ENCODE data around the gene SRSF12. TPM values are rescaled to one million over a fixed set of nuclear protein-coding genes. Genes with fewer than 3 reads are reported as not detected.

Gene SRSF12
- polyA plus RNA-seq (2011; rRNA removed) (0.04 TPM in 2 replicates), polyA minus RNA-seq (2011; rRNA and poly(A)+ RNA removed) (0.09 TPM in 1 of 2 replicates, not detected in the other)

GRCh38 chr6:89117211-89118108, at the start of gene SRSF12:
Gene SRSF12, minus strand, starts transcription at chr6:89118071. Its CDS starts 184 bp downstream, at chr6:89117887.
- no peak for DNase-seq (ENCODE audit: low read depth, low spot score)
- ChIA-PET CTCF (interaction anchor here (0.6 to 0.7 kb wide), 2 partner anchors 25 to 135 kb away, joined by 3 to 4 read pairs; no protein-coding TSS in a partner anchor), POLR2A (no interaction called here)
- no peak for TF ChIP-seq CTCF (IDR thresholded peaks at IDR 0.05; ENCODE audit: low read depth, low read length)
- peak within 1 kb of the TSS; percentile 60 for H3K4me3 ChIP-seq (ENCODE audit: low read depth, low read length)
- H3K27me3 ChIP-seq (ENCODE audit: control insufficient read depth, insufficient read depth, low read length): peaks cover 20% of the 10 kb centered on the region
- no peaks in the 10 kb centered on the region for H3K9me3 ChIP-seq (ENCODE audit: control insufficient read depth, insufficient read depth, low read length)
- H3K27ac ChIP-seq (ENCODE audit: low read depth, low read length): no peak within 1 kb of the TSS

- no peak for DNase-seq (ENCODE audit: low read depth, low spot score)
- Histone ChIP-seq H3K27me3 (ENCODE audit: control insufficient read depth, insufficient read depth, low read length) (no peaks in the 10 kb centered on the region), H3K27ac (ENCODE audit: low read depth, low read length) (no peak overlapping the region), H3K4me3 (ENCODE audit: low read depth, low read length) (no peak overlapping the region), H3K9me3 (ENCODE audit: control insufficient read depth, insufficient read depth, low read length) (no peaks in the 10 kb centered on the region)
- ChIA-PET CTCF (interaction anchor here (1.3 to 1.4 kb wide), 2 partner anchors 8 to 179 kb away, joined by 3 to 4 read pairs; no protein-coding TSS in a partner anchor), POLR2A (interaction anchor here (2.1 kb wide), 1 partner anchor 82 kb away, joined by 5 read pairs; the partner anchor contains the start of gene PNRC1)
- no peak for TF ChIP-seq CTCF (IDR thresholded peaks at IDR 0.05; ENCODE audit: low read depth, low read length)
Measured at GRCh38 chr6:89162047-89162371, 44.1 kb upstream of the SRSF12 start.

GRCh38 chr6:89161326-89162046, 43.6 kb upstream of the SRSF12 start:
- DNase-seq (ENCODE audit: low read depth, low spot score): no peak
- Histone ChIP-seq H3K27me3 (ENCODE audit: control insufficient read depth, insufficient read depth, low read length) (no peaks in the 10 kb centered on the region), H3K27ac (ENCODE audit: low read depth, low read length) (no peak overlapping the region), H3K4me3 (ENCODE audit: low read depth, low read length) (no peak overlapping the region), H3K9me3 (ENCODE audit: control insufficient read depth, insufficient read depth, low read length) (no peaks in the 10 kb centered on the region)
- TF ChIP-seq CTCF (IDR thresholded peaks at IDR 0.05; ENCODE audit: low read depth, low read length): no peak
- CTCF ChIA-PET: interaction anchor here (1.3 to 1.4 kb wide), 2 partner anchors 9 to 179 kb away, joined by 3 to 4 read pairs; no protein-coding TSS in a partner anchor
- POLR2A ChIA-PET: interaction anchor here (2.1 kb wide), 1 partner anchor 82 kb away, joined by 5 read pairs; the partner anchor contains the start of gene PNRC1

- CTCF ChIA-PET: no interaction called here
- no peak for TF ChIP-seq CTCF (IDR thresholded peaks at IDR 0.05; ENCODE audit: low read depth, low read length)
Measured at GRCh38 chr6:89160331-89161092, 42.6 kb upstream of the SRSF12 start.

More at GRCh38 chr6:89160331-89161092, 42.6 kb upstream of the SRSF12 start:
- no peak for DNase-seq (ENCODE audit: low read depth, low spot score)
- no peak overlapping the region for H3K27ac ChIP-seq (ENCODE audit: low read depth, low read length)
- POLR2A ChIA-PET: no interaction called here
- no peaks in the 10 kb centered on the region for H3K9me3 ChIP-seq (ENCODE audit: control insufficient read depth, insufficient read depth, low read length)
- no peaks in the 10 kb centered on the region for H3K27me3 ChIP-seq (ENCODE audit: control insufficient read depth, insufficient read depth, low read length)
- H3K4me3 ChIP-seq (ENCODE audit: low read depth, low read length): no peak overlapping the region

All from AG04450 (cell line).